ENCODE measurements around the gene NDUFC2.

DNA sequence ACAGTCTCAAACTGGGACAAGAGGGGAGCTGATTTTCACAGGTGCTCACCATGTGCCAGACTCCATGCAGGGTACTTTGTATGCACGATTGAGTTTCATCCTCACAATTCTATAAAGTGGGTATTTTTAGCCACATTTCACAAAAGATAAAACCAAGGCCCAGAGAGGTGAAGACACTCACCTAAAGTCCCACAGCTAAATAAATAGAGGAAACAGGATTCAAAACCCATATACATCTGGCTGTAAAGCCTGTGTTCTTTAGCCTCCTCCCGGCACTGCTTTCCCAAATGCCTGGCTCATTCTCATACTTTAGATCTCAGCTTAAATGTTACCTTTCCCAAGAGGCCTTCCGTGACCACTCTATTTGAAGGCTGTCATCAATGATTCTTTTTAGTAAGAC is 43.3 kb downstream of the NDUFC2 start:
- TF ChIP-seq POLR2AphosphoS5 (IDR thresholded peaks at IDR 0.05) = no peak
- no peak for TF ChIP-seq CTCF (IDR thresholded peaks at IDR 0.05)
- TF ChIP-seq POLR2A (IDR thresholded peaks at IDR 0.05) = no peak
- no peak for TF ChIP-seq EP300 (IDR thresholded peaks at IDR 0.05)

All from stomach (tissue), 4 donors.